ENCODE data around the gene EBF3. TPM values are rescaled to one million over a fixed set of nuclear protein-coding genes. Genes with fewer than 3 reads are reported as not detected.

Gene EBF3
- total RNA-seq, 2 experiments from 2014 or later = not detected

- Mint-ChIP-seq H3K27me3 (no peaks in the 10 kb centered on the region), H3K4me1 (ENCODE audit: low read depth) (no peaks in the 10 kb centered on the region), H3K9me3 (no peaks in the 10 kb centered on the region), H3K4me3 (no peak overlapping the region), H3K27ac (no peak overlapping the region), H3K36me3 (no peaks in the 10 kb centered on the region)
- CTCF ChIA-PET = interaction anchor here (0.8 to 2.2 kb wide), 10 partner anchors 9 to 290 kb away, joined by 3 to 15 read pairs (median 4); no protein-coding TSS in a partner anchor
- intact Hi-C loops (cut with micrococcal nuclease) = loop anchor here (5.0 kb wide), 1 partner anchor 238 kb away; no protein-coding TSS in a partner anchor
- peak; percentile 56 for DNase-seq
- POLR2A ChIA-PET = no interaction called here
Measured at GRCh38 chr10:129888784-129889616, 75.1 kb downstream of the EBF3 start.

GRCh38 chr10:129887986-129888783 lies 75.9 kb downstream of the EBF3 start:
- no peak for DNase-seq
- Mint-ChIP-seq H3K27me3 (no peaks in the 10 kb centered on the region), H3K27ac (no peak overlapping the region), H3K4me3 (no peak overlapping the region), H3K9me3 (no peaks in the 10 kb centered on the region), H3K36me3 (no peaks in the 10 kb centered on the region), H3K4me1 (ENCODE audit: low read depth) (no peaks in the 10 kb centered on the region)
- ChIA-PET POLR2A (no interaction called here), CTCF (interaction anchor here (0.8 to 2.2 kb wide), 8 partner anchors 10 to 291 kb away, joined by 3 to 15 read pairs (median 4); no protein-coding TSS in a partner anchor)
- intact Hi-C loops (cut with micrococcal nuclease) = loop anchor here (5.0 kb wide), 1 partner anchor 239 kb away; no protein-coding TSS in a partner anchor

GRCh38 chr10:129887381-129887905 lies 76.6 kb downstream of the EBF3 start:
- Mint-ChIP-seq H3K36me3 (no peaks in the 10 kb centered on the region), H3K4me1 (ENCODE audit: low read depth) (no peaks in the 10 kb centered on the region)
- CTCF ChIA-PET = no interaction called here

GRCh38 chr10:129886263-129886662 lies 77.8 kb downstream of the EBF3 start:
- intact Hi-C loops (cut with micrococcal nuclease) = loop anchor here (5.0 kb wide), 1 partner anchor 241 kb away; no protein-coding TSS in a partner anchor
- no peak overlapping the region for H3K4me3 Mint-ChIP-seq
- ChIA-PET CTCF (no interaction called here), POLR2A (no interaction called here)
- no peaks in the 10 kb centered on the region for H3K9me3 Mint-ChIP-seq
- H3K27me3 Mint-ChIP-seq = no peaks in the 10 kb centered on the region
- no peaks in the 10 kb centered on the region for H3K4me1 Mint-ChIP-seq (ENCODE audit: low read depth)
- DNase-seq = no peak
- H3K36me3 Mint-ChIP-seq = no peaks in the 10 kb centered on the region
- no peak overlapping the region for H3K27ac Mint-ChIP-seq

More at GRCh38 chr10:129887381-129887905, 76.6 kb downstream of the EBF3 start:
- Mint-ChIP-seq H3K9me3 (no peaks in the 10 kb centered on the region), H3K27ac (no peak overlapping the region), H3K27me3 (no peaks in the 10 kb centered on the region), H3K4me3 (no peak overlapping the region)
- POLR2A ChIA-PET = no interaction called here
- intact Hi-C loops (cut with micrococcal nuclease) = loop anchor here (5.0 kb wide), 1 partner anchor 240 kb away; no protein-coding TSS in a partner anchor
- DNase-seq = no peak

- intact Hi-C loops (cut with micrococcal nuclease) = loop anchor here (5.0 kb wide), 1 partner anchor 242 kb away; no protein-coding TSS in a partner anchor
- CTCF ChIA-PET = no interaction called here
- Mint-ChIP-seq H3K36me3 (no peaks in the 10 kb centered on the region), H3K4me1 (ENCODE audit: low read depth) (no peaks in the 10 kb centered on the region), H3K4me3 (no peak overlapping the region), H3K27me3 (peaks cover 3% of the 10 kb centered on the region), H3K9me3 (no peaks in the 10 kb centered on the region), H3K27ac (no peak overlapping the region)
- POLR2A ChIA-PET = no interaction called here
- DNase-seq = no peak
Measured at GRCh38 chr10:129885526-129885925, 78.5 kb downstream of the EBF3 start.

GRCh38 chr10:129884398-129885078 lies 79.5 kb downstream of the EBF3 start:
- POLR2A ChIA-PET = no interaction called here
- no peaks in the 10 kb centered on the region for H3K9me3 Mint-ChIP-seq

GRCh38 chr10:129883626-129884397 lies 80.3 kb downstream of the EBF3 start:
- Mint-ChIP-seq H3K4me1 (ENCODE audit: low read depth) (no peaks in the 10 kb centered on the region), H3K27me3 (peaks cover 3% of the 10 kb centered on the region), H3K9me3 (no peaks in the 10 kb centered on the region), H3K36me3 (no peaks in the 10 kb centered on the region), H3K4me3 (no peak overlapping the region), H3K27ac (no peak overlapping the region)
- POLR2A ChIA-PET = interaction anchor here (0.7 kb wide), 1 partner anchor 12 kb away, joined by 3 read pairs; no protein-coding TSS in a partner anchor
- CTCF ChIA-PET = no interaction called here
- intact Hi-C loops (cut with micrococcal nuclease) = no loop called here
- no peak for DNase-seq

More at GRCh38 chr10:129884398-129885078, 79.5 kb downstream of the EBF3 start:
- H3K4me3 Mint-ChIP-seq = no peak overlapping the region
- peaks cover 3% of the 10 kb centered on the region for H3K27me3 Mint-ChIP-seq
- CTCF ChIA-PET = no interaction called here
- no peaks in the 10 kb centered on the region for H3K4me1 Mint-ChIP-seq (ENCODE audit: low read depth)
- H3K36me3 Mint-ChIP-seq = no peaks in the 10 kb centered on the region
- intact Hi-C loops (cut with micrococcal nuclease) = loop anchor here (5.0 kb wide), 1 partner anchor 243 kb away; no protein-coding TSS in a partner anchor
- DNase-seq = no peak
- no peak overlapping the region for H3K27ac Mint-ChIP-seq

- POLR2A ChIA-PET = interaction anchor here (0.7 kb wide), 1 partner anchor 11 kb away, joined by 3 read pairs; no protein-coding TSS in a partner anchor
- no peak overlapping the region for H3K27ac Mint-ChIP-seq
- no peaks in the 10 kb centered on the region for H3K36me3 Mint-ChIP-seq
- H3K4me3 Mint-ChIP-seq = no peak overlapping the region
- CTCF ChIA-PET = interaction anchor here (1.1 kb wide), 1 partner anchor 88 kb away, joined by 3 read pairs; no protein-coding TSS in a partner anchor
- H3K27me3 Mint-ChIP-seq = peaks cover 3% of the 10 kb centered on the region
- no peaks in the 10 kb centered on the region for H3K4me1 Mint-ChIP-seq (ENCODE audit: low read depth)
- H3K9me3 Mint-ChIP-seq = no peaks in the 10 kb centered on the region
- no peak for DNase-seq
- intact Hi-C loops (cut with micrococcal nuclease) = no loop called here
Measured at GRCh38 chr10:129883029-129883428, 81.0 kb downstream of the EBF3 start.

GRCh38 chr10:129882291-129883010 lies 81.6 kb downstream of the EBF3 start:
- intact Hi-C loops (cut with micrococcal nuclease) = no loop called here
- no peak overlapping the region for H3K27ac Mint-ChIP-seq
- no peaks in the 10 kb centered on the region for H3K36me3 Mint-ChIP-seq
- ChIA-PET POLR2A (no interaction called here), CTCF (interaction anchor here (1.1 kb wide), 1 partner anchor 88 kb away, joined by 3 read pairs; no protein-coding TSS in a partner anchor)
- DNase-seq = no peak
- no peaks in the 10 kb centered on the region for H3K4me1 Mint-ChIP-seq (ENCODE audit: low read depth)
- no peak overlapping the region for H3K4me3 Mint-ChIP-seq
- no peaks in the 10 kb centered on the region for H3K9me3 Mint-ChIP-seq
- peaks cover 3% of the 10 kb centered on the region for H3K27me3 Mint-ChIP-seq

GRCh38 chr10:129881641-129882040 lies 82.4 kb downstream of the EBF3 start:
- DNase-seq = no peak
- CTCF ChIA-PET = no interaction called here
- no peaks in the 10 kb centered on the region for H3K4me1 Mint-ChIP-seq (ENCODE audit: low read depth)
- peaks cover 3% of the 10 kb centered on the region for H3K27me3 Mint-ChIP-seq
- no peaks in the 10 kb centered on the region for H3K36me3 Mint-ChIP-seq
- POLR2A ChIA-PET = no interaction called here
- intact Hi-C loops (cut with micrococcal nuclease) = no loop called here
- no peaks in the 10 kb centered on the region for H3K9me3 Mint-ChIP-seq
- no peak overlapping the region for H3K27ac Mint-ChIP-seq
- no peak overlapping the region for H3K4me3 Mint-ChIP-seq
